ENCODE results near the gene RNF167. TPM values are rescaled to one million over a fixed set of nuclear protein-coding genes. Genes with fewer than 3 reads are reported as not detected.

The RNF167 gene
- total and polyA plus RNA-seq, 2 donors (not counting 3 experiments of a cell fraction or from before 2014, with no cell fraction given) = 60.2 to 87.6 TPM

GRCh38 chr17:4978726-4979125 is 38.7 kb downstream of the RNF167 start:
- ChIA-PET CTCF (interaction anchor here (1.3 to 3.0 kb wide), 3 partner anchors 9 to 70 kb away, joined by 6 to 14 read pairs (median 10); partner anchors contain the start of gene CAMTA2), POLR2A (no interaction called here)
- no TSS peak for BruUV-seq (replicated peaks)
- H3K4me1 ChIP-seq (ENCODE audit: control insufficient read depth, extremely low read depth, insufficient read depth, low read length) = peaks cover 6% of the 10 kb centered on the region
- H3K36me3 ChIP-seq (ENCODE audit: control insufficient read depth in 2 of 2, extremely low read depth in 1 of 2, insufficient read depth in 2 of 2, low read length in 2 of 2) = peaks cover 19 to 54% of the 10 kb centered on the region in 2 experiments
- dilution Hi-C loops (cut with MboI; ENCODE audit: extremely low pct_ligation_motif_present, low sequenced_read_pairs) = no loop called here
- H3K4me3 ChIP-seq (replicated peaks in 1 of 3; ENCODE audit: insufficient read depth in 1 of 3, low read depth in 1 of 3, low read length in 3 of 3) = no peak overlapping the region
- no peak overlapping the region for H3K9ac ChIP-seq (replicated peaks; ENCODE audit: extremely low read depth, insufficient read depth, low read length)
- no peaks in the 10 kb centered on the region for H4K20me1 ChIP-seq (replicated peaks; ENCODE audit: control insufficient read depth, extremely low read depth, insufficient read depth, low read length)
- FAIRE-seq (no peak), DNase-seq (ENCODE audit: low read depth, low spot score) (no peak)
- H3K27ac ChIP-seq (ENCODE audit: insufficient read depth, low read depth, low read length) = no peak overlapping the region
- intact Hi-C loops (cut with micrococcal nuclease) = no loop called here
- H2AFZ ChIP-seq (ENCODE audit: low read depth, low read length) = no peak overlapping the region
- no peak for TF ChIP-seq MAX (IDR thresholded peaks at IDR 0.05; ENCODE audit: insufficient read depth, insufficient read length)
- no peak for TF ChIP-seq CTCF (IDR thresholded peaks at IDR 0.05; ENCODE audit: extremely low read depth in 1 of 2, insufficient read depth in 1 of 2, low read depth in 1 of 2, low read length in 2 of 2)
- no peak for TF ChIP-seq MYC (IDR thresholded peaks at IDR 0.05; ENCODE audit: low read depth, low read length)
- no peak for TF ChIP-seq POLR2A (IDR thresholded peaks at IDR 0.05; ENCODE audit: low read depth, low read length)
- no peak for TF ChIP-seq POLR2AphosphoS5 (IDR thresholded peaks at IDR 0.05; ENCODE audit: insufficient read depth, low read depth, low read length)
- TF ChIP-seq JUN (IDR thresholded peaks at IDR 0.05; ENCODE audit: borderline replicate concordance, insufficient read depth, insufficient read length, low read depth) = no peak
- no peaks in the 10 kb centered on the region for H3K27me3 ChIP-seq (ENCODE audit: control insufficient read depth in 2 of 2, insufficient read depth in 2 of 2, low read length in 2 of 2)
- H3K9me3 ChIP-seq (replicated peaks; ENCODE audit: control insufficient read depth, insufficient read depth, low read length) = no peaks in the 10 kb centered on the region
- no peaks in the 10 kb centered on the region for H3K9me1 ChIP-seq (replicated peaks; ENCODE audit: control insufficient read depth, extremely low read depth, insufficient read depth, low read length)
- H3K4me2 ChIP-seq (ENCODE audit: insufficient read depth, low read length) = no peak overlapping the region
- H3K79me2 ChIP-seq (ENCODE audit: control insufficient read depth, insufficient read depth, low read length) = no peaks in the 10 kb centered on the region

All from endothelial cell of umbilical vein (primary cell).